Stomach smooth muscle (tissue), 2 donors: Measurements from ENCODE around the gene IL17A.

ENCODE experiments used
- H3K27ac ChIP-seq: one replicate; pipeline ENCODE4 v1.7.0; 2013; ENCODE audit warnings: mild to moderate bottlenecking, low read length, inconsistent platforms
- H3K27me3 ChIP-seq, 2 donors: one replicate each; pipeline ENCODE4 v1.7.0; 2013; ENCODE audit warnings: low read length in 2 of 2; ENCODE audit not compliant: insufficient read depth in 2 of 2, control insufficient read depth in 1 of 2
- H3K36me3 ChIP-seq, 2 donors: one replicate each; pipeline ENCODE4 v1.7.0; 2013; ENCODE audit warnings: low read length in 2 of 2; ENCODE audit not compliant: control insufficient read depth in 2 of 2, insufficient read depth in 2 of 2
- H3K4me1 ChIP-seq: one replicate; pipeline ENCODE4 v1.7.0; 2013; ENCODE audit warnings: low read length; ENCODE audit not compliant: control insufficient read depth, insufficient read depth
- H3K4me3 ChIP-seq, 2 donors: one replicate each; pipeline ENCODE4 v1.7.0; 2013; ENCODE audit warnings: low read length in 2 of 2
- H3K9ac ChIP-seq, 2 donors: one replicate each; pipeline ENCODE4 v1.7.0; 2013; ENCODE audit warnings: low read length in 2 of 2, mild to moderate bottlenecking in 1 of 2
- H3K9me3 ChIP-seq, 2 donors: one replicate each; pipeline ENCODE4 v1.7.0; 2013; ENCODE audit warnings: low read length in 2 of 2; ENCODE audit not compliant: control insufficient read depth in 2 of 2
- donor health status: healthy.
- donor health status: Pancreatic carcinoma.

Gene IL17A

GRCh38 chr6:52186075-52186474 lies at the start of gene IL17A:
TSS of gene IL17A (plus strand) at chr6:52186375. CDS start at chr6:52186432, 57 bp downstream.
- Histone ChIP-seq H3K9me3 (no peaks in the 10 kb centered on the region), H3K4me3 (no peak within 1 kb of the TSS), H3K4me1 (no peaks in the 10 kb centered on the region), H3K27me3 (no peaks in the 10 kb centered on the region), H3K9ac (no peak within 1 kb of the TSS), H3K36me3 (no peaks in the 10 kb centered on the region), H3K27ac (no peak within 1 kb of the TSS)

- H3K4me1 ChIP-seq, result peaks cover 12% of the 10 kb centered on the region
- no peak overlapping the region for H3K4me3 ChIP-seq
- no peak overlapping the region for H3K9ac ChIP-seq
- H3K27ac ChIP-seq, result no peak overlapping the region
- H3K27me3 ChIP-seq, result no peaks in the 10 kb centered on the region
- no peaks in the 10 kb centered on the region for H3K36me3 ChIP-seq
- no peaks in the 10 kb centered on the region for H3K9me3 ChIP-seq
Observed at GRCh38 chr6:52136934-52137467, 49.2 kb upstream of the IL17A start.

- H3K9ac ChIP-seq, result no peak overlapping the region
- no peaks in the 10 kb centered on the region for H3K36me3 ChIP-seq
- H3K9me3 ChIP-seq, result no peaks in the 10 kb centered on the region
- H3K27ac ChIP-seq, result no peak overlapping the region
- no peaks in the 10 kb centered on the region for H3K27me3 ChIP-seq
- no peak overlapping the region for H3K4me3 ChIP-seq
- H3K4me1 ChIP-seq, result peaks cover 12% of the 10 kb centered on the region
Observed at GRCh38 chr6:52138284-52138683, 47.9 kb upstream of the IL17A start.

- no peak overlapping the region for H3K27ac ChIP-seq
- H3K9me3 ChIP-seq, result no peaks in the 10 kb centered on the region
- H3K9ac ChIP-seq, result no peak overlapping the region
- no peak overlapping the region for H3K4me3 ChIP-seq
- no peaks in the 10 kb centered on the region for H3K36me3 ChIP-seq
- peaks cover 12% of the 10 kb centered on the region for H3K4me1 ChIP-seq
- H3K27me3 ChIP-seq, result no peaks in the 10 kb centered on the region
Observed at GRCh38 chr6:52139985-52140680, 46.0 kb upstream of the IL17A start.

GRCh38 chr6:52141596-52141995 lies 44.6 kb upstream of the IL17A start:
- no peaks in the 10 kb centered on the region for H3K9me3 ChIP-seq

GRCh38 chr6:52142556-52142955 lies 43.6 kb upstream of the IL17A start:
- Histone ChIP-seq H3K27ac (no peak overlapping the region), H3K9ac (no peak overlapping the region), H3K4me1 (peaks cover 12% of the 10 kb centered on the region), H3K4me3 (no peak overlapping the region), H3K27me3 (no peaks in the 10 kb centered on the region), H3K9me3 (no peaks in the 10 kb centered on the region), H3K36me3 (no peaks in the 10 kb centered on the region)

More at GRCh38 chr6:52141596-52141995, 44.6 kb upstream of the IL17A start:
- Histone ChIP-seq H3K4me1 (peaks cover 12% of the 10 kb centered on the region), H3K4me3 (no peak overlapping the region), H3K9ac (no peak overlapping the region), H3K27me3 (no peaks in the 10 kb centered on the region), H3K36me3 (no peaks in the 10 kb centered on the region), H3K27ac (no peak overlapping the region)

GRCh38 chr6:52143551-52143950 lies 42.6 kb upstream of the IL17A start:
- Histone ChIP-seq H3K4me3 (no peak overlapping the region), H3K4me1 (peaks cover 12% of the 10 kb centered on the region), H3K27ac (no peak overlapping the region), H3K36me3 (no peaks in the 10 kb centered on the region), H3K9me3 (no peaks in the 10 kb centered on the region), H3K27me3 (no peaks in the 10 kb centered on the region), H3K9ac (no peak overlapping the region)

- Histone ChIP-seq H3K27me3 (no peaks in the 10 kb centered on the region), H3K9me3 (no peaks in the 10 kb centered on the region), H3K36me3 (no peaks in the 10 kb centered on the region), H3K9ac (no peak overlapping the region), H3K4me1 (peaks cover 11% of the 10 kb centered on the region), H3K4me3 (no peak overlapping the region), H3K27ac (no peak overlapping the region)
Observed at GRCh38 chr6:52144196-52145076, 41.7 kb upstream of the IL17A start.

- Histone ChIP-seq H3K4me1 (no peaks in the 10 kb centered on the region), H3K36me3 (no peaks in the 10 kb centered on the region), H3K27ac (no peak overlapping the region), H3K27me3 (no peaks in the 10 kb centered on the region), H3K9ac (no peak overlapping the region), H3K4me3 (no peak overlapping the region), H3K9me3 (no peaks in the 10 kb centered on the region)
Observed at GRCh38 chr6:52146851-52147445, 39.2 kb upstream of the IL17A start.

- no peaks in the 10 kb centered on the region for H3K36me3 ChIP-seq
- H3K9me3 ChIP-seq, result no peaks in the 10 kb centered on the region
- H3K4me3 ChIP-seq, result no peak overlapping the region
- no peak overlapping the region for H3K27ac ChIP-seq
- no peaks in the 10 kb centered on the region for H3K4me1 ChIP-seq
- H3K27me3 ChIP-seq, result no peaks in the 10 kb centered on the region
- no peak overlapping the region for H3K9ac ChIP-seq
Observed at GRCh38 chr6:52149076-52149475, 37.1 kb upstream of the IL17A start.
